Activated CD8-positive, alpha-beta memory T cell treated with anti-CD3 and anti-CD28 coated beads, Interleukin-2, amount 50 U/mL, for 4 hours (primary cell): ENCODE results near the gene NUP93.

Experiments
- DNase-seq: peaks from one replicate; pipeline ENCODE4 v3.0.0-alpha.2; 2020

NUP93 gene

GRCh38 chr16:56744996-56745640, 15.2 kb downstream of the NUP93 start:
- DNase-seq, result no peak

GRCh38 chr16:56747486-56748045, 17.6 kb downstream of the NUP93 start:
- no peak for DNase-seq

GRCh38 chr16:56748191-56748590, 18.3 kb downstream of the NUP93 start:
- DNase-seq, result no peak

GRCh38 chr16:56748826-56749225, 18.9 kb downstream of the NUP93 start:
- DNase-seq, result no peak

GRCh38 chr16:56749672-56750491, 20.0 kb downstream of the NUP93 start:
- no peak for DNase-seq

- no peak for DNase-seq
Observed at GRCh38 chr16:56753410-56753809, 23.5 kb downstream of the NUP93 start.

GRCh38 chr16:56755038-56755437, 25.1 kb downstream of the NUP93 start:
- no peak for DNase-seq

GRCh38 chr16:56758432-56758831, 28.5 kb downstream of the NUP93 start:
- no peak for DNase-seq

- DNase-seq, result no peak
Observed at GRCh38 chr16:56758930-56759329, 29.0 kb downstream of the NUP93 start.

GRCh38 chr16:56763291-56763916, 33.5 kb downstream of the NUP93 start:
- no peak for DNase-seq

GRCh38 chr16:56764835-56765234, 34.9 kb downstream of the NUP93 start:
- DNase-seq, result no peak

- DNase-seq, result no peak
Observed at GRCh38 chr16:56765949-56766348, 36.0 kb downstream of the NUP93 start.

- no peak for DNase-seq
Observed at GRCh38 chr16:56767024-56767423, 37.1 kb downstream of the NUP93 start.

- no peak for DNase-seq
Observed at GRCh38 chr16:56769677-56770076, 39.7 kb downstream of the NUP93 start.

GRCh38 chr16:56771558-56772279, 41.8 kb downstream of the NUP93 start:
- DNase-seq, result no peak

- DNase-seq, result no peak
Observed at GRCh38 chr16:56773532-56773931, 43.6 kb downstream of the NUP93 start.

- no peak for DNase-seq
Observed at GRCh38 chr16:56774016-56774680, 44.2 kb downstream of the NUP93 start.

GRCh38 chr16:56775162-56775561, 45.2 kb downstream of the NUP93 start:
- DNase-seq, result no peak

- no peak for DNase-seq
Observed at GRCh38 chr16:56776562-56776961, 46.6 kb downstream of the NUP93 start.

- DNase-seq, result no peak
Observed at GRCh38 chr16:56777001-56777400, 47.1 kb downstream of the NUP93 start.

- DNase-seq, result no peak
Observed at GRCh38 chr16:56777482-56777881, 47.6 kb downstream of the NUP93 start.

GRCh38 chr16:56779906-56780305, 50.0 kb downstream of the NUP93 start:
- DNase-seq, result no peak
